ENCODE measurements around the gene RUFY1. TPM values are rescaled to one million over a fixed set of nuclear protein-coding genes. Genes with fewer than 3 reads are reported as not detected.
"Not testable (repeated sequence)": the region's sequence is repeated elsewhere in the genome, so short reads cannot be mapped to it uniquely, and the experiment has no call there.

RUFY1 gene
- total RNA-seq, 1 donor from 2014 or later: 20.5 TPM

DNA sequence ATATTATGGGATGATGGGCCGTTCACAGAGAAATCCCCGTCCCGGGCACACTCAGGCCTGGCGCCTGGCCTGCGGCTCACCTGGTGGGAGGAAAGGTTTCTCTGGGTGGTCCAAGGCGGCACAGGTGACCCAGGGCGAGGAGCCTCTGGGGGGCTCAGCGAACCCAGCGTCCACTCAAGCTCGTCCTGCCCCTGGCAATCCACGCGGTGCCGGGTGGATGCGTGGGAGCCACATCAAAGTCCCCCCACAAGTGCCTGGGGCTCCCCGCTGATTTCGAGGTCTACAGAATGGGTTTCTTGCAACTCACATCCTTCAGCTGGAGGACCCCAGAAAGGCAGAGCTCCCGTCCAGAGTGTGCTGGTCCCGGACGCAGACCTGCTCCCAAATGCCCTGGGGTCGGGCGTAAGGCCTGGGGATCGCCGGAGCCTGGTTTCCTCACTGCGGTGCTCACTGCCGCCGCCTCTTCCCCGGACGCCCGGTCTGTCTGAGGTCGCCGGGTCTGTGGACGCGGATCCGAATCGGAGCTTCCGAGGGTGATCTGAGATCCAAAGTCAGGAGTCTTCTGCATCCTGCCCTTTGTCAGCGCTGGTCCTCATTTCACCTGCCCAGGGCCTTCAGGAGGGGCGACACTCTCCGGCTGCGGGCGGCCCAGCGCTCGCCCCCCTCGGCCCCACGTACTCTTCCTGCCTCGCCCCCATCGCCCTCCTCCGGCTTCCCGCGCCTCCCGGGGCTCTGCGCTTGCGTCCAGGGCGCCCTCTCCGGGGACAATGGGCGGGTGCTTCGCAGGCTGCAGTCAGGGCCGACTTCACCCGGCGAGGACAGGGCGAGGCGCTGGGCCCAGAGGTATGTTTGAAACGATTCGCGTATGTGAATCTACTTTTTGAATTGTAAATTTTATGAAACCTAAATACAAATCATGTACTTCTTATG lies 20.0 kb upstream of the RUFY1 start:
- ATAC-seq (ENCODE audit: poor library complexity): peak; percentile 93
- intact Hi-C loops (cut with DNase I): no loop called here
- peak; percentile 82 for DNase-seq

GRCh38 chr5:179533024-179533423 lies 17.3 kb upstream of the RUFY1 start:
- intact Hi-C loops (cut with DNase I): no loop called here
- no peak for ATAC-seq (ENCODE audit: poor library complexity)
- DNase-seq: no peak

DNA sequence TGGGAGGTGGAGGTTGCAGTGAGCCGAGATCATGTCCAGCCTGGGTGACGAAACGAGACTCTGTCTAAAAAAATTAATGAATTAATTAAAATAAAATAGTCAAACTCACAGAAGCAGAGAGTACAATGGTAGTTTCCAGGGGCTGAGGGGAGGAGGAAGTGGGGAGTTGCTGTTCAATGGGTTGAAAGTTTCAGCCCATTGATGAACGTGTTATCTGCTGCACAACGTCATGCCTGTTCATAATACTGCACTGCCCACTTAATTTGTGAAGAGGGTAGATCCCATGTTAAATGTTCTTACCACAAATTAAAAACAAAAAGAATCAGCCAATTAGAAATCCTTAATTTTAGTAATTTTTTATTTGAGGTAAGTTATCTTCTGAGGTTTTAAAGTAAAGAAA lies 16.4 kb upstream of the RUFY1 start:
- intact Hi-C loops (cut with DNase I): no loop called here
- ATAC-seq (ENCODE audit: poor library complexity) (no peak), DNase-seq (no peak)

GRCh38 chr5:179534431-179534830 lies 15.9 kb upstream of the RUFY1 start:
- no peak for ATAC-seq (ENCODE audit: poor library complexity)
- no peak for DNase-seq
- intact Hi-C loops (cut with DNase I): no loop called here

DNA sequence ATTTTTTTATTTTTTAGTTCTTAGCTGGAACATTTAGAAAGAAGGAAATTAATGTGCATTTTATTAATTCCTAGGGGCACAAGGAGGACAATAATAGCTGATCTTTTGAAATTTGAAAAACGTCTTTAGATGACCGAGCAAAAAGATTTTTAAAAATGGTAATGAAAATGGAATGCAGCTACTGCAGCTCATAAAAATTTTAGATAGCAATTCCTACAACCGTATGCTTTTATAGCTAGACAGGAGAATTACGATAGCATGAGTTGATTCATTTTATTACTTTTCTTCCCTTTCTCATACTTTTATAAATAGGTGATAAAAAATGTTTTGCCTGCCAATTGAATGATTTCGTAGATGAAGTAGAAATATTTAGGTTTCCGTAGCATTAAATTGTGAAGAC lies 13.7 kb upstream of the RUFY1 start:
- intact Hi-C loops (cut with DNase I): no loop called here
- ATAC-seq (ENCODE audit: poor library complexity) (no peak), DNase-seq (no peak)

DNA sequence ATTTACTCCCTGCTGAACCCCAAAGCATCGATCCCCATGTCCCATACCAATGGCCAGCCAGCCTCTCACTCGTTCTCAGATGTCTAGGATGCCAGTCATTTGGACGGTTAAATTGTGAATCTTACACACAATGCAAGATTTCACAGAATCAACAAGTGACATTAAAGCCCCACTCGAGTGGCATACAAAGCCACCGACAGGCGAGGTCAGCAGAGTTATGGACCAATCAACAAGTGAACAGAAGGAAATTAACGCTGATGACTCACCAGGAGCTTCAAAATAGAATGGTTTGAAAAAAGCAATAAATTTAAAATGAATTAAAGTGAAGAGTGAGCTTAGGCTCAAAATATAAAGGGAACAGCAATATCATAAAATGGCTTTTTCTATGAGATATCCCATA lies 8.2 kb upstream of the RUFY1 start:
- no peak for ATAC-seq (ENCODE audit: poor library complexity)
- DNase-seq: no peak
- intact Hi-C loops (cut with DNase I): no loop called here

GRCh38 chr5:179543275-179543674 lies 7.1 kb upstream of the RUFY1 start:
- intact Hi-C loops (cut with DNase I); ATAC-seq (ENCODE audit: poor library complexity); DNase-seq: not testable (repeated sequence)

DNA sequence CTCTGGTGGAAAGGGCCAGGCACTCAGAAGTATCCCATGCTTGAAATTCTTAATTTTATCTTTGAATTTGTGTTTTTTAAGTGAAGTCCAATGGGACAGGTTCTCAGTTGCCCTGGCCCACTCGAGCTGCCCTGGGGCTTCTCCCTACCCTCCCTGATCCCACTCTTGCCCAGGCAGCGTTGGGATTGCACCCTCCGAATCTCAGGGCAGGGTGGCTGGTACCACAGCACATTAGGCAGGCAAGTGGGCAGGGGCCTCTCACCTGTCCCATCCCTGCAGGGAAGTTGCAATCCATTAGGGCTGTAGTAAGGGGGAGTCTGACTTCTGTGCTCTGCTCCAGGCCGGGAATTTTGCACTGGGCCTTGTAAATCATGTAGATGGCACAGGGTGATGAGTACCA lies 2.7 kb downstream of the RUFY1 start:
- DNase-seq (no peak), ATAC-seq (ENCODE audit: poor library complexity) (no peak)
- intact Hi-C loops (cut with DNase I): no loop called here

DNA sequence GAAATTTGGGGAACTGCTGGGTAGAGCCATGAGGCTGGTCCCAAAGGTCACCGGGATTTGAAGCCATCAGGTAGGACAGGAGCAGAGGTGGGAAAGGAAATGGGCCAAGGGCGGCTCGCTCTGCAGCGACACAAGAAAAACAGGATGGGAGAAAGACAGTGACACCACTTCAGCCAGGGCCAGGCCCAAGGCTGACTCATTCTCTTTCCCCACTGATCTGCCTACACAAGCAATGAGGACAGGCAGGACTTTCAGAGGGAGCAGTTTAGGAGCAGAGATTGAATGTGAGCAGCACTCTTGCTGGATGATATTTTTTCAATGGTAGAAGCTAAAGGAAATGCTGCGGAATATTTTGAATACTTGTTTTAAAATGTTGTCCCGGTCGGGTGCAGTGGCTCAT lies 3.5 kb downstream of the RUFY1 start:
- DNase-seq (no peak), ATAC-seq (ENCODE audit: poor library complexity) (no peak)
- intact Hi-C loops (cut with DNase I): no loop called here

DNA sequence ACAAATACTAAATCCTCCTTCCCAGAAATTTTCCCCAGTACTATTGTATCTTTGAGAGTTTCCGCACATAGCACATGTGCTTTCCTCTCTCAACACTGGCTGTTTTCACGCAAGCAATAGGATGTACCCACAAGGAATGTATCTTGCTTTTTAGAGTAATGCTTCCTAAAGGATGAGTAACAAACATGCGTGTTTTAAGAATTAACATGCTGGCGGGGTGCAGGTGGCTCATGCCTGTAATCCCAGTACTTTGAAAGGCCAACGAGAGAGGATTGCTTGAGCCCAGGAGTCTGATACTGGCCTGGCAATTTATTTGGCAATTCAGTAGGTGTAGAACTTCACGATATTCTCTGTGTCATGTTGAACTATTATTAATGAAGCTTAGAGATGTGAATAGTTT lies 4.6 kb downstream of the RUFY1 start:
- intact Hi-C loops (cut with DNase I): no loop called here
- no peak for DNase-seq
- ATAC-seq (ENCODE audit: poor library complexity): no peak

- ATAC-seq (ENCODE audit: poor library complexity); intact Hi-C loops (cut with DNase I); DNase-seq: not testable (repeated sequence)
These were observed 8.0 kb downstream of the RUFY1 start for GRCh38 chr5:179558261-179558799.

GRCh38 chr5:179558932-179559283 lies 8.6 kb downstream of the RUFY1 start:
- intact Hi-C loops (cut with DNase I): no loop called here
- DNase-seq (no peak), ATAC-seq (ENCODE audit: poor library complexity) (peak; percentile 14)

DNA sequence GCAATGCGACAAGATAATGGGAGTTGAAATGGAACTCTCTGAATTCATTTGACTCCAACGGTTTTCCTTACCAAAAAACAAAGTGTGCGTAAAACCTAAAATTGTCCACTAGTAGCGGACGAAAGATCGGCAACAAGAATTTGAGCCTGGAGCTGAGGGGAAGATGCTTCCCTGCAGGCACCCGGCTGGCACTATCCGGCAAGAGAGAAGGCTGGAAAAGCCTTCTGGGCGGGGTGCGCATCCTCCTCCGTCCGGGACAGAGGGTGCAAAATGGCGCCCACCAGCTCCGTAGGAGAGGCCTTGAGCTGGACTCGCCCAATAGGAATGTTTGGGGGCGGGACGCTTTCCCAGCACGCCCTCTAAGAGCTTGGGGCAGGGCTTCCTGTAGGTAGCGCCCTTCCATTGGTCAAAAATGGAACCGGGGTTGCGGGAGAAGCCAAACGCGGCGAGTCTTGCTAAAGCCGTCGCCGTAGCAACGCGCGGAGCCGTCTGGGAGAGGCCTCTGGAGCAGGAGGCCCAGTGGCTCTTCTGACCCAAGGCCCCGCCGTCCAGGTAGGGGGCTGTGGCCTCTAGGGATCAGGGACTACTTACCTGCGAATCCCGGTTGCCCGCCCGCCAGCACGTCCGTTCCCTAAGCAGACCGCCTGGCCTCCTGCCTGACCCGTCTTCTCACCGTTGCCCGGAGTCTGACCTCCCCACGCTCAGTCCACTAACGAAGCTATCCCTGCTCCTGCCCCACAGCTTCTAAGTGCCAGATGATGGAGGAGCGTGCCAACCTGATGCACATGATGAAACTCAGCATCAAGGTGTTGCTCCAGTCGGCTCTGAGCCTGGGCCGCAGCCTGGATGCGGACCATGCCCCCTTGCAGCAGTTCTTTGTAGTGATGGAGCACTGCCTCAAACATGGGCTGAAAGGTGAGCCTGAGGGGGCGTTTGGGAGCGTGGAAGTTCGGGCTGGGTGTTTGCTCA lies 9.2 kb downstream of the RUFY1 start:
- intact Hi-C loops (cut with DNase I): no loop called here
- DNase-seq (peak; percentile 98), ATAC-seq (ENCODE audit: poor library complexity) (peak; percentile 99)

DNA sequence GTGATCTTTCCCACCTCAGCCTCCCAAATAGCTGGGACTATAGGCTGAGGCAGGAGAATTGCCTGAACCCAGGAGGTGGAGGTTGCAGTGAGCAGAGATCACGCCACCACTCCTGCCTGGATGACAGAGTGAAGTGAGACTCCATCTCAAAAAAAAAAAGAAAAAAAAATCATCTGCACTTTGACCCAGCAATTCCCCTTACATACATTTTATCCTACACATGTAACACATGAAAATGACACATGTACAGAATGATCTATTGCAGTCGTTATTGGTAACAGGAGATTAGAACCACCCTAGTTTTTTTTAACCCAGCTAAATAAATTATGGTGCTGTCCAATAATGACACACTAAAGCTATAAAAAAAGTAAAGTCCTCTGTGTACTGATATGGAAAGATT lies 14.2 kb downstream of the RUFY1 start:
- intact Hi-C loops (cut with DNase I): no loop called here
- ATAC-seq (ENCODE audit: poor library complexity) (no peak), DNase-seq (no peak)

- no peak for DNase-seq
- intact Hi-C loops (cut with DNase I): no loop called here
These were observed 18.4 kb downstream of the RUFY1 start for GRCh38 chr5:179568721-179569120.

DNA sequence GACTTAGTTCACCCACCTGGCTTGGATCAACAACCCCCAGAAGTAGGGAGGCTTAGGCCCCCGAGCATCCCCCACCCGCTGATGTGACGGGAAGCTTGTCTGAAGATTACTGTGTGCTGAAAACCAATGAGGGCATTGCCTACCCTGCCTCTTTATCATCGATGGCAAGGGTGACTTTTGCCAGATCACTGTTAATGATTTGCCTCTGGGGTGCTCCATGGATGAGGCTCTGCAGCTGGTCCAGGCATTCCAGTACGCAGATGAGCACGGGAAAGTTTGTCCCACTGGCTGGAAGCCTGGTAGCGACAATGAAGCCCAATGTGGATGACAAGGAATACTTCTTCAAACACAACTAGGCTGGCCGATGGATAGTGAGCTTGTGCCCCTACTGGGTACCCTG lies 22.0 kb downstream of the RUFY1 start:
- intact Hi-C loops (cut with DNase I): no loop called here
- DNase-seq (no peak), ATAC-seq (ENCODE audit: poor library complexity) (no peak)

More at GRCh38 chr5:179568721-179569120, 18.4 kb downstream of the RUFY1 start:
- ATAC-seq (ENCODE audit: poor library complexity): peak; percentile 12

- intact Hi-C loops (cut with DNase I): no loop called here
- ATAC-seq (ENCODE audit: poor library complexity) (no peak), DNase-seq (no peak)
These were observed 27.1 kb downstream of the RUFY1 start for GRCh38 chr5:179577286-179577960.

DNA sequence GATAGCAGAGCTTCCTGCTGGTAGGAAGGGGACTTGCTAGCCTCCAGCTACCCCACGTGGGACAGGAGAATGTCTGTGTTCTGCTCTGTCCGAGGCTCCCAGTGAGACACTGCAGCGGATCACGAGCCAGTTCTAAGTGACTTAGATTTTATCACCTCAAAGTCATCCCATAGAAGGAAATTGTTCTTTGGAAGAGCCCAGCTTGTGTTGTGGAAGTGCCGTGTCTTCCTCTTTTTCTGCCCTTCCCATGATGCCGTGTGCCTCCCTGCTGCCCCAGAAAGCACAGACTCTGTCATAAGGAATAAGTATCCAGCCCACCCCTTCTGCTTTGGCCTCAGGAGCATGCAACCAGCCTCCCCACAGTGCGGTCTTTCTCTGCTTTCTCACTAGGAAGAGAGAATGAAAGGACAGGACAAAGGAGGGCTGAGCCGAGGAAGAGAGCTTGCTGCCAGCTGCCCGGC lies 35.6 kb downstream of the RUFY1 start:
- intact Hi-C loops (cut with DNase I): no loop called here
- ATAC-seq (ENCODE audit: poor library complexity) (no peak), DNase-seq (no peak)

DNA sequence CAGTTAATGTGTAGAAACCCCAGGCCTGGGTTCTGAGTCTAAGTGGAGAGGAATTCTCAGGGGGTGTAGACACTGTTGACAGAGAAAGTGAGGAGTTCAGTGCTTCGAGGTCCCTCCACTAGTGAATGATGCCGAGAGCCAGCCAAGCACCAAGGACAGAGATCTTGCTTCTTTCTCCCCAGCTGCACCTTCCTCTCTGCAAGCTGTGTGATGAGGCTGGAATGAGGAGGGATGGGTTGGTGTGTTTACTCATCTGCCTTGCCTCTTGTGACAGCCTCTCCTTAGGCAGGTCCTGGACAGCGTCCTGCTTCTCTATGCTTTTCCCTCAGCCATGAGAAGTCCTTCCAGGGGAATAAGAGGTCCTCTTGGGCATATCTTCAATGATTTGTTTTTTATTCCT lies 37.8 kb downstream of the RUFY1 start:
- intact Hi-C loops (cut with DNase I): no loop called here
- ATAC-seq (ENCODE audit: poor library complexity) (no peak), DNase-seq (no peak)
